H9 (cell line): Measurements from ENCODE around the gene PXT1. TPM values are rescaled to one million over a fixed set of nuclear protein-coding genes. Genes with fewer than 3 reads are reported as not detected.

Source experiments
- DNase-seq: peaks from one replicate; pipeline ENCODE4 v3.0.0-alpha.2; 2017
- H2AFZ ChIP-seq: one replicate; pipeline ENCODE4 v1.6.1; 2013; ENCODE audit warnings: mild to moderate bottlenecking, low read length, control low read depth, moderate library complexity
- H2AK5ac ChIP-seq: 2 replicates; pipeline ENCODE4 v1.6.1; 2013; ENCODE audit warnings: low read length, control low read depth, mixed read lengths; ENCODE audit not compliant: insufficient read length
- H2BK120ac ChIP-seq: one replicate; pipeline ENCODE4 v1.6.1; 2013; ENCODE audit warnings: low read depth, mild to moderate bottlenecking, low read length, control low read depth, inconsistent platforms; ENCODE audit not compliant: poor library complexity, severe bottlenecking
- H2BK12ac ChIP-seq: 2 replicates; pipeline ENCODE4 v1.6.1; 2013; ENCODE audit warnings: low read length, control low read depth, mixed read lengths, low read depth; ENCODE audit not compliant: insufficient read length
- H2BK15ac ChIP-seq: 2 replicates; pipeline ENCODE4 v1.6.1; 2013; ENCODE audit warnings: low read depth, low read length, control low read depth
- H2BK20ac ChIP-seq: one replicate; pipeline ENCODE4 v1.6.1; 2013; ENCODE audit warnings: low read depth, mild to moderate bottlenecking, low read length, control low read depth, inconsistent platforms; ENCODE audit not compliant: poor library complexity, severe bottlenecking
- H2BK5ac ChIP-seq: 2 replicates; pipeline ENCODE4 v1.6.1; 2013; ENCODE audit warnings: low read length, control low read depth, mixed read lengths; ENCODE audit not compliant: insufficient read length
- H3K14ac ChIP-seq: 2 replicates; pipeline ENCODE4 v1.6.1; 2013; ENCODE audit warnings: low read length, control low read depth; ENCODE audit not compliant: insufficient read depth
- H3K18ac ChIP-seq: 2 replicates; pipeline ENCODE4 v1.6.1; 2013; ENCODE audit warnings: low read depth, mild to moderate bottlenecking, mixed read lengths, low read length, control low read depth; ENCODE audit not compliant: insufficient read length
- H3K23ac ChIP-seq: 2 replicates; pipeline ENCODE4 v1.6.1; 2013; ENCODE audit warnings: low read length, control low read depth, mixed read lengths, low read depth; ENCODE audit not compliant: insufficient read length
- H3K23me2 ChIP-seq: 2 replicates; pipeline ENCODE4 v1.6.1; 2013; ENCODE audit warnings: low read depth, mild to moderate bottlenecking, mixed read lengths, low read length, control low read depth; ENCODE audit not compliant: insufficient read length, poor library complexity, severe bottlenecking
- H3K27ac ChIP-seq: 2 replicates; pipeline ENCODE4 v1.5.1; 2013; ENCODE audit warnings: low read length, control low read depth, mixed read lengths, low read depth; ENCODE audit not compliant: insufficient read length
- H3K27me3 ChIP-seq: 2 replicates; pipeline ENCODE4 v1.6.1; 2013; ENCODE audit warnings: low read length, control low read depth, inconsistent platforms; ENCODE audit not compliant: insufficient read depth
- H3K4ac ChIP-seq: 2 replicates; pipeline ENCODE4 v1.6.1; 2013; ENCODE audit warnings: low read depth, mild to moderate bottlenecking, control low read depth, inconsistent platforms, low read length, moderate library complexity
- H3K4me1 ChIP-seq: 2 replicates; pipeline ENCODE4 v1.6.1; 2013; ENCODE audit warnings: low read length, control low read depth, inconsistent platforms; ENCODE audit not compliant: insufficient read depth
- H3K4me2 ChIP-seq: 2 replicates; pipeline ENCODE4 v1.6.1; 2013; ENCODE audit warnings: low read length, control low read depth, mixed read lengths; ENCODE audit not compliant: insufficient read length, insufficient read depth
- H3K56ac ChIP-seq: 2 replicates; pipeline ENCODE4 v1.6.1; 2013; ENCODE audit warnings: low read depth, mild to moderate bottlenecking, mixed read lengths, low read length, control low read depth; ENCODE audit not compliant: insufficient read length
- H3K79me1 ChIP-seq: 2 replicates; pipeline ENCODE4 v1.6.1; 2013; ENCODE audit warnings: low read depth, mild to moderate bottlenecking, moderate library complexity, low read length, control low read depth, inconsistent platforms; ENCODE audit not compliant: insufficient read depth, poor library complexity, severe bottlenecking
- H3K79me2 ChIP-seq: 2 replicates; pipeline ENCODE4 v1.6.1; 2013; ENCODE audit warnings: low read length, control low read depth, inconsistent platforms; ENCODE audit not compliant: insufficient read depth
- H3K9ac ChIP-seq: 2 replicates; pipeline ENCODE4 v1.6.1; 2013; ENCODE audit warnings: low read length, control low read depth, mixed read lengths; ENCODE audit not compliant: insufficient read length; ENCODE audit errors: extremely low read depth
- H3K9me3 ChIP-seq: one replicate; pipeline ENCODE4 v1.6.1; 2013; ENCODE audit warnings: low read depth, low read length, inconsistent platforms; ENCODE audit not compliant: control insufficient read depth
- H3T11ph ChIP-seq: one replicate; pipeline ENCODE4 v1.6.1; 2013; ENCODE audit warnings: mild to moderate bottlenecking, low read length, control low read depth, inconsistent platforms
- H4K20me1 ChIP-seq: one replicate; pipeline ENCODE4 v1.6.1; 2013; ENCODE audit not compliant: control insufficient read depth, insufficient read length, insufficient read depth
- H4K5ac ChIP-seq: 2 replicates; pipeline ENCODE4 v1.6.1; 2013; ENCODE audit warnings: low read depth, mild to moderate bottlenecking, mixed read lengths, low read length, control low read depth; ENCODE audit not compliant: insufficient read length
- H4K8ac ChIP-seq: replicated peaks from 2 replicates; pipeline ENCODE4 v1.6.1; 2013; ENCODE audit warnings: low read length, control low read depth, mixed read lengths, low read depth; ENCODE audit not compliant: insufficient read length
- H4K91ac ChIP-seq: 2 replicates; pipeline ENCODE4 v1.6.1; 2013; ENCODE audit warnings: low read depth, mild to moderate bottlenecking, moderate library complexity, mixed read lengths, low read length, control low read depth; ENCODE audit not compliant: insufficient read length
- H3K27ac Mint-ChIP-seq, 3 experiments: 2 replicates in 2 of 3; 3 replicates in 1 of 3; pipeline ENCODE4 v1.8.0; 2020 to 2021; ENCODE audit warnings: mixed read lengths in 3 of 3, mild to moderate bottlenecking in 1 of 3, moderate library complexity in 1 of 3
- H3K27me3 Mint-ChIP-seq: 2 replicates; pipeline ENCODE4 v1.8.0; 2021; ENCODE audit warnings: low read depth, mild to moderate bottlenecking, moderate library complexity, mixed read lengths
- H3K36me3 Mint-ChIP-seq, 3 experiments: 2 replicates in 2 of 3; 3 replicates in 1 of 3; pipeline ENCODE4 v1.8.0; 2020 to 2021; ENCODE audit warnings: low read depth in 3 of 3, mixed read lengths in 3 of 3; ENCODE audit not compliant: insufficient read depth in 1 of 3
- H3K4me1 Mint-ChIP-seq, 2 experiments: 2 replicates each; pipeline ENCODE4 v1.8.0; 2020; ENCODE audit warnings: mixed read lengths in 2 of 2
- H3K4me3 Mint-ChIP-seq, 2 experiments: 2 replicates in 1 of 2; 3 replicates in 1 of 2; pipeline ENCODE4 v1.8.0; 2020 to 2021; ENCODE audit warnings: mild to moderate bottlenecking in 2 of 2, mixed read lengths in 2 of 2, moderate library complexity in 1 of 2
- H3K9me3 Mint-ChIP-seq, 2 experiments: 2 replicates in 1 of 2; 3 replicates in 1 of 2; pipeline ENCODE4 v1.8.0; 2020; ENCODE audit warnings: mild to moderate bottlenecking in 2 of 2, mixed read lengths in 2 of 2, moderate library complexity in 1 of 2
- whole genome bisulfite sequencing: extraction: QIAGEN DNeasy Blood & Tissue Kit; methylation state at CpG from one replicate; pipeline ENCODE4 v1.1.7; 2013; ENCODE audit warnings: missing lambda C conversion rate, low lambda C conversion rate, mixed read lengths; ENCODE audit not compliant: insufficient read length; ENCODE audit errors: extremely low coverage; 5-methylcytosine and 5-hydroxymethylcytosine counted together
- total RNA-seq: library from RNA; stranded (reverse); gene quantifications from 2 replicates; pipeline ENCODE4 v1.2.1, GENCODE V29; 2021
- TF ChIP-seq, protein P1 (sequence below): fragments of 200-600 bp; sonication (generic); conservative IDR thresholded peaks from 3 replicates; pipeline ENCODE4 v1.8.0; 2021; ENCODE audit warnings: antibody characterized with exemption, mild to moderate bottlenecking

PXT1 gene
- total RNA-seq, 1 experiment from 2014 or later = not detected

DNA sequence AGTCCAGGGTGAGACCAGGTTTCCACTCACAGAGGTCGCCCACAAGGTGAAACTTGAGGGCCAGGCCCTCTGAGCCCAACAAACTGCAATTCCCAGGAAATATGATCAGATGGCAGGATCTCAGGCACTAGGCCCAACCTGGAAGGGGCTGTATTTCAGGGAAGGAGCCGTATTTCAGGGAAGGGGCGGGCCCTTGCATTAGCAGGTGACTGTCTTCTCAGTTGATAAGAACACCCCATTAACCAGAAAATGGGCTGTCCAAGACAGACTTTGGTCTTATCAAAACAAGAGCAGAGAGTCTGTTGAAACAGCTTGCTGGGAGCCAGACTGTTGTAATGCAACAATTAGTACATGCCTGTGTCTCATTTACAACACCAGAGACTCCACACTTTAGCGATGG lies 95.0 kb downstream of the PXT1 start:
- Mint-ChIP-seq H3K36me3 (no peaks in the 10 kb centered on the region), H3K4me1 (peaks cover 0 to 3% of the 10 kb centered on the region in 2 experiments; a peak in 1 of 4 replicates), H3K27ac (no peak overlapping the region), H3K9me3 (no peaks in the 10 kb centered on the region), H3K4me3 (no peak overlapping the region), H3K27me3 (peaks cover 5% of the 10 kb centered on the region)
- Histone ChIP-seq H3K27ac (no peak overlapping the region), H3K9ac (no peak overlapping the region), H3K9me3 (no peaks in the 10 kb centered on the region), H2BK15ac (no peak overlapping the region), H3K23ac (no peak overlapping the region), H4K8ac (no peak overlapping the region), H2BK120ac (no peak overlapping the region), H4K20me1 (no peaks in the 10 kb centered on the region), H3K23me2 (no peaks in the 10 kb centered on the region), H4K5ac (no peak overlapping the region), H3K56ac (no peak overlapping the region), H3K4me2 (no peak overlapping the region), H3K27me3 (no peaks in the 10 kb centered on the region), H2AFZ (no peak overlapping the region), H2BK5ac (no peak overlapping the region), H2BK12ac (no peak overlapping the region), H2AK5ac (no peak overlapping the region), H3K4me1 (no peaks in the 10 kb centered on the region), H2BK20ac (no peak overlapping the region), H3K79me1 (no peaks in the 10 kb centered on the region), H3K4ac (no peak overlapping the region), H3K79me2 (no peaks in the 10 kb centered on the region), H4K91ac (no peak overlapping the region), H3T11ph (no peak overlapping the region), H3K14ac (no peak overlapping the region), H3K18ac (no peak overlapping the region)
- TF ChIP-seq, protein P1, sequence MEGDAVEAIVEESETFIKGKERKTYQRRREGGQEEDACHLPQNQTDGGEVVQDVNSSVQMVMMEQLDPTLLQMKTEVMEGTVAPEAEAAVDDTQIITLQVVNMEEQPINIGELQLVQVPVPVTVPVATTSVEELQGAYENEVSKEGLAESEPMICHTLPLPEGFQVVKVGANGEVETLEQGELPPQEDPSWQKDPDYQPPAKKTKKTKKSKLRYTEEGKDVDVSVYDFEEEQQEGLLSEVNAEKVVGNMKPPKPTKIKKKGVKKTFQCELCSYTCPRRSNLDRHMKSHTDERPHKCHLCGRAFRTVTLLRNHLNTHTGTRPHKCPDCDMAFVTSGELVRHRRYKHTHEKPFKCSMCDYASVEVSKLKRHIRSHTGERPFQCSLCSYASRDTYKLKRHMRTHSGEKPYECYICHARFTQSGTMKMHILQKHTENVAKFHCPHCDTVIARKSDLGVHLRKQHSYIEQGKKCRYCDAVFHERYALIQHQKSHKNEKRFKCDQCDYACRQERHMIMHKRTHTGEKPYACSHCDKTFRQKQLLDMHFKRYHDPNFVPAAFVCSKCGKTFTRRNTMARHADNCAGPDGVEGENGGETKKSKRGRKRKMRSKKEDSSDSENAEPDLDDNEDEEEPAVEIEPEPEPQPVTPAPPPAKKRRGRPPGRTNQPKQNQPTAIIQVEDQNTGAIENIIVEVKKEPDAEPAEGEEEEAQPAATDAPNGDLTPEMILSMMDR = no peak
- no peak for DNase-seq
- WGBS = no CpG with 5 or more reads among the region's 4 CpGs
